ENCODE data around the gene ZFPL1. TPM values are rescaled to one million over a fixed set of nuclear protein-coding genes. Genes with fewer than 3 reads are reported as not detected.

The ZFPL1 gene
- total RNA-seq, 1 donor from 2014 or later: 37.9 TPM

DNA sequence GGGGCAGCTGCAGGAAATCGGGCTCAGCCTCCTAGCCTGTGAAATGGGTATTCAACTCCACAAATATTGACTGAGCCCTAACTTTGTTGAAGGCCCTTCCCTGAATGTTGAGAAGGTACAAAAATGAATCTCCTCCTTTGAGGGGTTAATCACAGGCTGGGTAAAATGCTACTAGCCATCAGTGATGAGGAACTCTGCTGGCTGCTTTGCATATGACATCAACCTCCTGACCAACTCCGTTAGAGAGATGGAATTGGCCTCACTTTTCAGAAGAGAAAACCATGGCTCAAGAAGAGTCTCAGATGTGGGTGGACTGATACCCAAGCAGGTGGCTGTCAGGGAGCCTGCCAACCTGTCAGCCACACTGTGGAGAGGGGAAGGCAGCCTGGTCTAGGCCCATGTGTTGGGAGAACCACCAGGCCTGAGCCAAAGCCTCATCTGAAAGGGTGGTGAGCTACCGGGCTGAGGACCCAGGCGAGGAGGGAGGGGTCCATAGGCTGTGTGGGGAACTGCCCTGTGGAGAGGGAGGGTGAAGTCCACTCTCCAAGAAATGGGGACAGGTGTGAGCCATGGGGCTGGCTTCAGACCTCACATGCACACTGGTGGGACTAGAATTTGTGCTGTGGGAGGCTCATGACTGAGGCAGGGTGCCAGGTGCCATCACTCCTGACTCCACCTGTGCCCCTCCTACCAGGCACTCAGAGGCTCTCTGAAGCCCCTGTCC lies 12.0 kb upstream of the ZFPL1 start:
- peaks cover 4% of the 10 kb centered on the region for H3K36me3 ChIP-seq (ENCODE audit: insufficient read depth, low read length)
- H3K4me1 ChIP-seq (ENCODE audit: insufficient read depth, low read length): no peaks in the 10 kb centered on the region
- H3K4me2 ChIP-seq (ENCODE audit: low read length): no peak overlapping the region
- no peak for DNase-seq (ENCODE audit: low read depth)
- no peak for FAIRE-seq
- no peaks in the 10 kb centered on the region for H4K20me1 ChIP-seq (ENCODE audit: insufficient read depth, low read length)
- Mint-ChIP-seq H3K4me3 (ENCODE audit: unreplicated experiment) (no peak overlapping the region), H3K27ac (ENCODE audit: unreplicated experiment) (no peak overlapping the region), H3K4me1 (ENCODE audit: low read depth, unreplicated experiment) (no peaks in the 10 kb centered on the region), H3K36me3 (ENCODE audit: low read depth, unreplicated experiment) (no peaks in the 10 kb centered on the region), H3K27me3 (ENCODE audit: low read depth, unreplicated experiment) (peaks cover 3% of the 10 kb centered on the region), H3K9me3 (ENCODE audit: unreplicated experiment) (no peaks in the 10 kb centered on the region)
- no peak overlapping the region for H2AFZ ChIP-seq (ENCODE audit: low read depth, low read length)
- H3K9me3 ChIP-seq (ENCODE audit: insufficient read depth, low read depth, low read length): no peaks in the 10 kb centered on the region
- no peaks in the 10 kb centered on the region for H3K27me3 ChIP-seq (ENCODE audit: insufficient read depth, low read length)
- no peak overlapping the region for H3K27ac ChIP-seq (ENCODE audit: low read depth, low read length)
- H3K4me3 ChIP-seq (ENCODE audit: insufficient read depth, low read depth, low read length): no peak overlapping the region
- TF ChIP-seq, protein P1, sequence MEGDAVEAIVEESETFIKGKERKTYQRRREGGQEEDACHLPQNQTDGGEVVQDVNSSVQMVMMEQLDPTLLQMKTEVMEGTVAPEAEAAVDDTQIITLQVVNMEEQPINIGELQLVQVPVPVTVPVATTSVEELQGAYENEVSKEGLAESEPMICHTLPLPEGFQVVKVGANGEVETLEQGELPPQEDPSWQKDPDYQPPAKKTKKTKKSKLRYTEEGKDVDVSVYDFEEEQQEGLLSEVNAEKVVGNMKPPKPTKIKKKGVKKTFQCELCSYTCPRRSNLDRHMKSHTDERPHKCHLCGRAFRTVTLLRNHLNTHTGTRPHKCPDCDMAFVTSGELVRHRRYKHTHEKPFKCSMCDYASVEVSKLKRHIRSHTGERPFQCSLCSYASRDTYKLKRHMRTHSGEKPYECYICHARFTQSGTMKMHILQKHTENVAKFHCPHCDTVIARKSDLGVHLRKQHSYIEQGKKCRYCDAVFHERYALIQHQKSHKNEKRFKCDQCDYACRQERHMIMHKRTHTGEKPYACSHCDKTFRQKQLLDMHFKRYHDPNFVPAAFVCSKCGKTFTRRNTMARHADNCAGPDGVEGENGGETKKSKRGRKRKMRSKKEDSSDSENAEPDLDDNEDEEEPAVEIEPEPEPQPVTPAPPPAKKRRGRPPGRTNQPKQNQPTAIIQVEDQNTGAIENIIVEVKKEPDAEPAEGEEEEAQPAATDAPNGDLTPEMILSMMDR (IDR thresholded peaks at IDR 0.05; ENCODE audit: insufficient read depth, low read depth, low read length): no peak
- TF ChIP-seq EZH2 (IDR thresholded peaks at IDR 0.05; ENCODE audit: insufficient read depth, low read length): no peak
- no peak overlapping the region for H3K9ac ChIP-seq (ENCODE audit: low read length)
- no peaks in the 10 kb centered on the region for H3K79me2 ChIP-seq (ENCODE audit: insufficient read depth, low read length)

DNA sequence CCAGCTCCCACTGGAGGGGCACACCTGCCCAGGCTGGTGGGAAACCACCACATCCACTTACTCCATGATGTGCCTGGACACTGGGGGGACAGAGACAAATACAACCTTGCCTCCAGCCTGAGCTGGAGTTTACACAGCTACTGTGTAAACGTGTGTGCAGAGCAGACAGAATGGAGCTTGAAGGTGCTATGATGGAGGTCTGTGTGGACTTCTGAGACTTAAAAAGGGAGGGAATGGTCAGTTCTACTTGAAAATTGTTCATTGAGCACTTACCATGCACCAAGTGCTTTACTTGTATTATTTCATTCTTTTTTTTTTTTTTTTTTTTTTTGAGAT lies 11.4 kb upstream of the ZFPL1 start:
- Mint-ChIP-seq H3K4me3 (ENCODE audit: unreplicated experiment) (no peak overlapping the region), H3K9me3 (ENCODE audit: unreplicated experiment) (no peaks in the 10 kb centered on the region), H3K36me3 (ENCODE audit: low read depth, unreplicated experiment) (no peaks in the 10 kb centered on the region), H3K4me1 (ENCODE audit: low read depth, unreplicated experiment) (no peaks in the 10 kb centered on the region), H3K27ac (ENCODE audit: unreplicated experiment) (no peak overlapping the region), H3K27me3 (ENCODE audit: low read depth, unreplicated experiment) (peaks cover 3% of the 10 kb centered on the region)
- Histone ChIP-seq H3K36me3 (ENCODE audit: insufficient read depth, low read length) (peaks cover 4% of the 10 kb centered on the region), H3K4me3 (ENCODE audit: insufficient read depth, low read depth, low read length) (no peak overlapping the region), H2AFZ (ENCODE audit: low read depth, low read length) (no peak overlapping the region), H3K9ac (ENCODE audit: low read length) (no peak overlapping the region), H3K79me2 (ENCODE audit: insufficient read depth, low read length) (peaks cover 4% of the 10 kb centered on the region), H3K4me2 (ENCODE audit: low read length) (no peak overlapping the region), H3K4me1 (ENCODE audit: insufficient read depth, low read length) (no peaks in the 10 kb centered on the region), H3K27me3 (ENCODE audit: insufficient read depth, low read length) (no peaks in the 10 kb centered on the region), H4K20me1 (ENCODE audit: insufficient read depth, low read length) (no peaks in the 10 kb centered on the region), H3K27ac (ENCODE audit: low read depth, low read length) (no peak overlapping the region), H3K9me3 (ENCODE audit: insufficient read depth, low read depth, low read length) (no peaks in the 10 kb centered on the region)
- DNase-seq (ENCODE audit: low read depth): no peak
- TF ChIP-seq, protein P1 (IDR thresholded peaks at IDR 0.05; ENCODE audit: insufficient read depth, low read depth, low read length): no peak
- TF ChIP-seq EZH2 (IDR thresholded peaks at IDR 0.05; ENCODE audit: insufficient read depth, low read length): no peak
- FAIRE-seq: no peak

DNA sequence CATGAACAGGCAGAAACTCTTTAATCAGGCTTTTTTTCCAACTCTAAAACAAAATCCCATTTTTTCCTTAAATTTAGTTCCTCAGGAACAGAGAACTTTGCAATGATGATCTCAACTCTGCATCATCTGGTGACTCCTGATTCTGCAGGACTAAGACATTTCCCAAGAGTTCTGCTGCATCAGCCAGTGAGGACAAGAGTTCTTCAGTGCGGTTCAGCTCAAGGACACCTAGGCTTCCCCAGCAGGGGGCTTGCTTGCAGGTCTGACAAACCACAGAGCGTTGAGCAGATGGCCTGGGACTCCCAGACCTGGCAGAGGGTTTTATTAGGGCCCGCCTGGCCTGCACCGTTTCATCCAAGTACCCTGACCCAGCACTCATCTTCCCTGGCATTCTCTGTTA lies 6.6 kb upstream of the ZFPL1 start:
- DNase-seq (ENCODE audit: low read depth) (no peak), FAIRE-seq (no peak)
- H3K4me1 ChIP-seq (ENCODE audit: insufficient read depth, low read length): no peaks in the 10 kb centered on the region
- no peak overlapping the region for H3K27ac ChIP-seq (ENCODE audit: low read depth, low read length)
- TF ChIP-seq, protein P1 (IDR thresholded peaks at IDR 0.05; ENCODE audit: insufficient read depth, low read depth, low read length): no peak
- no peak for TF ChIP-seq EZH2 (IDR thresholded peaks at IDR 0.05; ENCODE audit: insufficient read depth, low read length)
- no peak overlapping the region for H3K4me2 ChIP-seq (ENCODE audit: low read length)
- H3K4me3 ChIP-seq (ENCODE audit: insufficient read depth, low read depth, low read length): no peak overlapping the region
- H3K9me3 ChIP-seq (ENCODE audit: insufficient read depth, low read depth, low read length): no peaks in the 10 kb centered on the region
- no peaks in the 10 kb centered on the region for H3K27me3 ChIP-seq (ENCODE audit: insufficient read depth, low read length)
- Mint-ChIP-seq H3K9me3 (ENCODE audit: unreplicated experiment) (no peaks in the 10 kb centered on the region), H3K27ac (ENCODE audit: unreplicated experiment) (no peak overlapping the region), H3K36me3 (ENCODE audit: low read depth, unreplicated experiment) (no peaks in the 10 kb centered on the region), H3K4me3 (ENCODE audit: unreplicated experiment) (no peak overlapping the region), H3K4me1 (ENCODE audit: low read depth, unreplicated experiment) (no peaks in the 10 kb centered on the region), H3K27me3 (ENCODE audit: low read depth, unreplicated experiment) (no peaks in the 10 kb centered on the region)
- peaks cover 43% of the 10 kb centered on the region for H3K79me2 ChIP-seq (ENCODE audit: insufficient read depth, low read length)
- H4K20me1 ChIP-seq (ENCODE audit: insufficient read depth, low read length): peaks cover 4% of the 10 kb centered on the region
- H2AFZ ChIP-seq (ENCODE audit: low read depth, low read length): no peak overlapping the region
- no peak overlapping the region for H3K9ac ChIP-seq (ENCODE audit: low read length)
- peaks cover 13% of the 10 kb centered on the region for H3K36me3 ChIP-seq (ENCODE audit: insufficient read depth, low read length)

All from astrocyte (in vitro differentiated cells and primary cell).